GM18951 (cell line): ENCODE data around the gene REXO1.

Experiments
- POLR2A ChIP-seq: IDR thresholded peaks from 4 replicates; pipeline ENCODE4 v1.6.1; 2011; ENCODE audit warnings: mild to moderate bottlenecking; ENCODE audit not compliant: insufficient read length, insufficient read depth; ENCODE audit errors: extremely low read depth
- in situ Hi-C: fragments of 300-500 bp; cut with MboI; formaldehyde crosslinking; loops from one replicate; pipeline ENCODE4 v1.12.0; 2022; ENCODE audit warnings: low sequenced_read_pairs, mixed read lengths, inconsistent platforms; ENCODE audit not compliant: unreplicated experiment

REXO1 gene

GRCh38 chr19:1828279-1829238 lies 19.7 kb downstream of the REXO1 start:
- TF ChIP-seq POLR2A = no peak
- in situ Hi-C loops = no loop called here

- in situ Hi-C loops = no loop called here
- TF ChIP-seq POLR2A = no peak
These were observed 20.6 kb downstream of the REXO1 start for GRCh38 chr19:1827566-1828278.

DNA sequence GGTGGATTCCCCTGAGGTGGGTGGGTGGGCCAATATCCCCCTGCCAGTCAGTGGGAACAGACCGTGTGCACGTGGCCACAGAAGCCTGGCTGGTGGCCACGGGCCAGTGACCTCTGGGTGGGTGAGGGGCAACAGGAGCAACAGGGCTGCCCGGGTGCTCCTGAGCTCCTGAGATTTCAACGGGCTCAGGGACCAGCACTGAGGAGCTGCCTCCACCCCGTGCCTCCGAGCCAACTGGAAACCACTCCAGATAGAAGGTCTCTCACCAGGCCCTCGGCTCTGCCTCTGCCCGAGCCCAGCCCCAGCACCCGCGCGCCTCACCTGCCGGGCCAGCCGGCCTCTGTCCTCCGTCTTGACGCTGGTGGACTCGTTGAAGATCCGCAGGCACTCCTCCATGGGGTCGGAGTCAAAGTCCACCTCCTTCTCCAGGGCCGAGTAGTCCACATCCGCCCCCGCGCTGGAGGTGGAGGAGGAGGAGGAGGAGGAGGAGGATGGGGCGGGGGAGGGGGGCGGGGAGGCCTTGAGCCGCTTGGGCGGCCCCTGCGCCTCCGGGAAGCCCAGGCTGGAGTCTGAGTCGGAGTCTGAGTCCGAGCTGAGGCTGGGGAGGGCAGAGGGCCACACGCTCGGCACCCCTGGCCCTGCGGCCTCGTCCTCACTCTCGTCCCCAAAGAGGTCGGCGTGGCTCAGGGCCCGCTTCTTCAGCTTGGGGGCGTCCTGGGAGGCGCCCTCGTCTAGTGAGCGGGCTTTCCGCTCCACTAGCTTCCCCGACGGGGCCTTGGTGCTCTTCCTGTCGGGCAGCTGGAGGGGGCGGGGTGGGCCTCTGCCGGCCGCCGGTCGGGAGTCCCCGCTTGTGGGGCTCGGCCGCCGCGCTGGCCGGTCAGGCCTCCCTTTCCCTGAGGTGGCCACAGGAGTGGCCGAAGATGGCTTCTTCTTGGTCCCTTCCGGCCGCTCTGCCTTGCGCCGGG lies 21.4 kb downstream of the REXO1 start:
- TF ChIP-seq POLR2A = no peak
- in situ Hi-C loops = no loop called here

- in situ Hi-C loops = no loop called here
- no peak for TF ChIP-seq POLR2A
These were observed 22.2 kb downstream of the REXO1 start for GRCh38 chr19:1825909-1826556.

DNA sequence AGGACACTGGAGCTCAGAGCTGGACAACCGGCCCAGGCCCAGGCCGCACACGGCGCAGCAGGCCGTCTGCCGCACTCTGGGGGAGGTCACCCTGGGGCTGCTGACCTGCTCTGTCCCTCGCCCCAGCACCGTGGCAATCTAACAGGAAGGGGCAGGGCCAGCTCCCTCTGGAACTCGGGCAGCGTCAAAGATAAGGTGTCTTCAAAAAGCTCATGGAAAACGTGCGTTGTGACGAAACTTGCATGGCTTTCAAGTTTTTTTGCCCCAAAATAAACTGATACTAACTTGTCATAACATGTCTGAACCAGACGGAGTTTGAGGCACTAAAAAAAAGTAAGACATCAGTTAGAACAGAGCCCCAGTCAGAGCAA lies 24.0 kb downstream of the REXO1 start:
- in situ Hi-C loops = no loop called here
- no peak for TF ChIP-seq POLR2A

DNA sequence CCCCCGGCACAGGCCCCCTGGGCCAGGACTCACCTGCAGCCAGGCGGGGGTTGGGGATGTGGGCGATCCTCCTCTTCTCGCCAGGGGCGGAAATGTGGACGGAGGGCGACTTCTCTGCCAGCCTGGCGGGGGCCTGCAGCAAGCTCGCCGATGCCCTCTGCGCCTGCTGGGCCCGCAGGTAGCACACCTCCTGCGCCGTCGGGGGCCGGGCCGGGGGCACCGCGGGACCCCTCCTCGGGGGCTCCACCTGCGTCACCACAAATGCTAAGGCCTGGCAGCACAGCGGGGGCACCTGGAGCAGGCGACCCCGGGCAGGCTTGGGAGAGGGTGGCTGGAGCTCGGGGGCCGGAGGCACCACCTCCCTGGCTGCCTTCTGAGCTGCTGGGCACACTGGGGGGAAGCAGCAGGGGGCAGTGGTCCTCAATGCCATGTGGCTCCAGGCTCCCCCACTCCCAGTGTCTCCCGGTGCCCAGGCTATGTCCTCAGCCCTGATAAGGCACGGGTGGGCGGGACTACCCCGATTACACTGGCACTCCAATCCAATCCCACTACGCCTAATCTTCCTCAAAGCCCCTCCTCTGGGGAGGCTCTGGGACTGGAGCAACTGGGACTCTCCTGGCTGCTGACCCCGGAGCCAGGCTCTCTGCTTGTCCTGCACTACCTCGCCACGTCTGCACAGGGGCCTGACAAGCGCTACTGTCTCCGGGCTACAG lies 24.6 kb downstream of the REXO1 start:
- in situ Hi-C loops = no loop called here
- TF ChIP-seq POLR2A = no peak

DNA sequence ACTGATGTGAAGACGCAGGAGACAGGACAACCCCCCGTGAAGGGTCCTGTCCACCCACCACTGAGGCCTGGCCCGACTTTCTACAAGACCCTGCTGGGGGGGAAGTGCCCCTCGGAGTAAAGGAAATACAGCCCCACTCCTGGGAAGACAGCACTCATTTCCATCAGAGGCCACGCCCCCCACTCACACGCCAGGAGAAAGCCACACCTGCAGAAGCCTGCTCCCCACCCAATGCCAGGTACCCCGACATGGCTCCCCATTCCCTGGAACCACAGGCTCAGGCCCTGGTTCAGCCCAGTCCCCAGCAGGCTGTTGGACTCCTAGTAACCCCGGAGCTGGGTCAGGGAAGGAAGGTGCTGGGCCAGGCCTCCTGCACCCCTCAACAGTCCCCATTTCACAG lies 25.3 kb downstream of the REXO1 start:
- no peak for TF ChIP-seq POLR2A
- in situ Hi-C loops = no loop called here

GRCh38 chr19:1822210-1822609 lies 26.1 kb downstream of the REXO1 start:
- no peak for TF ChIP-seq POLR2A
- in situ Hi-C loops = no loop called here

- no peak for TF ChIP-seq POLR2A
- in situ Hi-C loops = no loop called here
These were observed 28.7 kb downstream of the REXO1 start for GRCh38 chr19:1819341-1820255.

- TF ChIP-seq POLR2A = no peak
- in situ Hi-C loops = no loop called here
These were observed 29.6 kb downstream of the REXO1 start for GRCh38 chr19:1818549-1819195.
